HEK293 (cell line): ENCODE measurements around the gene MGAT4A.

ENCODE experiments used
- CTCF ChIA-PET: fragments of 350-600 bp; formaldehyde crosslinking; extraction: SDS; loops from one replicate; lab custom pipeline; 2021; ENCODE audit warnings: antibody characterized with exemption; lab: Yijun Ruan, JAX
- POLR2A ChIA-PET: fragments of 300-600 bp; formaldehyde crosslinking; extraction: SDS; loops from one replicate; lab custom pipeline; 2020; ENCODE audit warnings: antibody characterized with exemption, inconsistent platforms; lab: Yijun Ruan, JAX
- H3K27ac ChIP-seq: fragments of 200-500 bp; sonication (Bioruptor generic); 2 replicates; pipeline ENCODE4 v1.5.1; 2014; ENCODE audit warnings: low read depth, low read length, control low read depth, inconsistent platforms; ENCODE audit errors: extremely low read depth
- H3K36me3 ChIP-seq, 2 experiments: fragments of 200-500 bp in 1 of 2; sonication (Bioruptor generic) in 1 of 2; 1 replicate in 1 of 2; 2 replicates in 1 of 2; pipeline ENCODE4 v1.5.1; 2014 to 2017; ENCODE audit warnings: inconsistent platforms in 2 of 2, low read length in 2 of 2; ENCODE audit not compliant: control insufficient read depth in 2 of 2, insufficient read depth in 1 of 2
- H3K4me1 ChIP-seq: fragments of 200-500 bp; sonication (Bioruptor generic); 2 replicates; pipeline ENCODE4 v1.5.1; 2014; ENCODE audit warnings: mild to moderate bottlenecking, low read length, inconsistent platforms; ENCODE audit not compliant: control insufficient read depth, insufficient read depth
- H3K4me3 ChIP-seq: 2 replicates; pipeline ENCODE4 v1.5.1; 2011; ENCODE audit warnings: low read depth, mild to moderate bottlenecking, control low read depth, low read length, moderate library complexity
- H3K9me3 ChIP-seq: fragments of 200-500 bp; sonication (Bioruptor generic); 2 replicates; pipeline ENCODE4 v1.5.1; 2014; ENCODE audit warnings: low read depth, low read length, inconsistent platforms; ENCODE audit not compliant: control insufficient read depth, insufficient read depth
- ATF2 ChIP-seq: fragments of 450-650 bp; formaldehyde crosslinking; IDR thresholded peaks from 2 replicates; pipeline ENCODE4 v1.5.1; 2016; ENCODE audit warnings: missing biosample characterization, missing genetic modification characterization, low read depth
- EGR2 ChIP-seq: fragments of 450-650 bp; formaldehyde crosslinking; IDR thresholded peaks from 2 replicates; pipeline ENCODE4 v1.5.1; 2016; ENCODE audit warnings: low read depth, missing biosample characterization, missing genetic modification characterization
- HOXD13 ChIP-seq: sonication (generic); formaldehyde crosslinking; IDR thresholded peaks from 2 replicates; pipeline ENCODE4 v1.8.0; 2022; ENCODE audit warnings: missing genetic modification reagents, borderline replicate concordance
- OSR2 ChIP-seq: fragments of 450-650 bp; formaldehyde crosslinking; IDR thresholded peaks from 2 replicates; pipeline ENCODE4 v1.5.1; 2016; ENCODE audit warnings: missing biosample characterization, missing genetic modification characterization
- PATZ1 ChIP-seq: fragments of 450-650 bp; formaldehyde crosslinking; IDR thresholded peaks from 2 replicates; pipeline ENCODE4 v1.5.1; 2016; ENCODE audit warnings: missing biosample characterization, missing genetic modification characterization
- SETDB1 ChIP-seq: IDR thresholded peaks from one replicate; pipeline ENCODE4 v1.6.1; 2017; ENCODE audit warnings: mild to moderate bottlenecking, low read length, moderate library complexity, mixed read lengths; ENCODE audit not compliant: insufficient read length
- YY1 ChIP-seq: fragments of 450-650 bp; formaldehyde crosslinking; IDR thresholded peaks from 2 replicates; pipeline ENCODE4 v1.5.1; 2018; ENCODE audit warnings: missing biosample characterization, missing genetic modification characterization
- ZBTB17 ChIP-seq: fragments of 450-650 bp; formaldehyde crosslinking; IDR thresholded peaks from 2 replicates; pipeline ENCODE4 v1.5.1; 2016; ENCODE audit warnings: missing biosample characterization, missing genetic modification characterization
- ZBTB8A ChIP-seq: fragments of 450-650 bp; formaldehyde crosslinking; IDR thresholded peaks from 2 replicates; pipeline ENCODE4 v1.5.1; 2016; ENCODE audit warnings: missing biosample characterization, missing genetic modification characterization
- ZFP3 ChIP-seq: fragments of 450-650 bp; formaldehyde crosslinking; IDR thresholded peaks from 2 replicates; pipeline ENCODE4 v1.5.1; 2016; ENCODE audit warnings: low read depth, missing biosample characterization, missing genetic modification characterization
- ZNF133 ChIP-seq: fragments of 450-650 bp; formaldehyde crosslinking; IDR thresholded peaks from 2 replicates; pipeline ENCODE4 v1.5.1; 2016; ENCODE audit warnings: missing biosample characterization, missing genetic modification characterization
- ZNF146 ChIP-seq: fragments of 450-650 bp; formaldehyde crosslinking; IDR thresholded peaks from 2 replicates; pipeline ENCODE4 v1.5.1; 2016; ENCODE audit warnings: missing biosample characterization, missing genetic modification characterization
- ZNF221 ChIP-seq: fragments of 450-650 bp; formaldehyde crosslinking; IDR thresholded peaks from 2 replicates; pipeline ENCODE4 v1.5.1; 2017; ENCODE audit warnings: missing biosample characterization, missing genetic modification characterization, borderline replicate concordance
- ZNF324 ChIP-seq: fragments of 450-650 bp; formaldehyde crosslinking; IDR thresholded peaks from 2 replicates; pipeline ENCODE4 v1.5.1; 2016; ENCODE audit warnings: missing biosample characterization, missing genetic modification characterization
- ZNF354C ChIP-seq: fragments of 450-650 bp; formaldehyde crosslinking; IDR thresholded peaks from 2 replicates; pipeline ENCODE4 v1.5.1; 2016; ENCODE audit warnings: missing biosample characterization, missing genetic modification characterization, low read depth, borderline replicate concordance
- ZNF416 ChIP-seq: fragments of 450-650 bp; formaldehyde crosslinking; IDR thresholded peaks from 2 replicates; pipeline ENCODE4 v1.5.1; 2016; ENCODE audit warnings: missing biosample characterization, missing genetic modification characterization
- ZNF660 ChIP-seq: fragments of 450-650 bp; IDR thresholded peaks from 2 replicates; pipeline ENCODE4 v1.5.1; 2018; ENCODE audit warnings: missing biosample characterization, mild to moderate bottlenecking, missing genetic modification characterization
- ZNF704 ChIP-seq: fragments of 450-650 bp; formaldehyde crosslinking; IDR thresholded peaks from 2 replicates; pipeline ENCODE4 v1.5.1; 2016; ENCODE audit warnings: missing biosample characterization, missing genetic modification characterization
- ZNF76 ChIP-seq: fragments of 450-650 bp; formaldehyde crosslinking; IDR thresholded peaks from 2 replicates; pipeline ENCODE4; 2016; ENCODE audit warnings: low read depth, missing biosample characterization, missing genetic modification characterization, borderline replicate concordance
- TF ChIP-seq, protein P1 (sequence below): fragments of 450-650 bp; formaldehyde crosslinking; IDR thresholded peaks from 2 replicates; pipeline ENCODE4 v1.5.1; 2016; ENCODE audit warnings: missing biosample characterization, missing genetic modification characterization

The MGAT4A gene

GRCh38 chr2:98578231-98578630 lies 152.7 kb downstream of the MGAT4A start (continued):
- TF ChIP-seq ATF2 (tag by site-specific recombination) (no peak), ZFP3 (no peak), ZNF76 (tag by site-specific recombination) (no peak), SETDB1 (no peak), ZNF133 (no peak)

GRCh38 chr2:98577313-98577712 lies 153.6 kb downstream of the MGAT4A start:
- Histone ChIP-seq H3K4me3 (no peak overlapping the region), H3K27ac (no peak overlapping the region), H3K36me3 (peaks cover 0 to 65% of the 10 kb centered on the region in 2 experiments; a peak in 1 of 3 replicates), H3K4me1 (no peaks in the 10 kb centered on the region), H3K9me3 (no peaks in the 10 kb centered on the region)
- no peak for TF ChIP-seq ZNF146
- TF ChIP-seq PATZ1 (tag by site-specific recombination) = no peak
- TF ChIP-seq, protein P1, sequence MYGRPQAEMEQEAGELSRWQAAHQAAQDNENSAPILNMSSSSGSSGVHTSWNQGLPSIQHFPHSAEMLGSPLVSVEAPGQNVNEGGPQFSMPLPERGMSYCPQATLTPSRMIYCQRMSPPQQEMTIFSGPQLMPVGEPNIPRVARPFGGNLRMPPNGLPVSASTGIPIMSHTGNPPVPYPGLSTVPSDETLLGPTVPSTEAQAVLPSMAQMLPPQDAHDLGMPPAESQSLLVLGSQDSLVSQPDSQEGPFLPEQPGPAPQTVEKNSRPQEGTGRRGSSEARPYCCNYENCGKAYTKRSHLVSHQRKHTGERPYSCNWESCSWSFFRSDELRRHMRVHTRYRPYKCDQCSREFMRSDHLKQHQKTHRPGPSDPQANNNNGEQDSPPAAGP (tag by site-specific recombination) = no peak
- TF ChIP-seq ZNF324 (tag by site-specific recombination) = no peak
- ChIA-PET POLR2A (no interaction called here), CTCF (no interaction called here)

- POLR2A ChIA-PET = no interaction called here
- Histone ChIP-seq H3K27ac (no peak overlapping the region), H3K36me3 (peaks cover 0 to 62% of the 10 kb centered on the region in 2 experiments; a peak in 1 of 3 replicates), H3K4me3 (no peak overlapping the region), H3K9me3 (no peaks in the 10 kb centered on the region), H3K4me1 (no peaks in the 10 kb centered on the region)
- TF ChIP-seq ZNF221 (tag by site-specific recombination) (no peak), ZNF704 (tag by site-specific recombination) (no peak), ZNF354C (tag by site-specific recombination) (no peak), EGR2 (tag by site-specific recombination) (no peak), ZBTB8A (tag by site-specific recombination) (no peak), ZBTB17 (tag by site-specific recombination) (no peak), ZNF416 (no peak), OSR2 (no peak), SETDB1 (no peak), ZNF660 (tag by site-specific recombination) (no peak), HOXD13 (CRISPR knock-in tag) (no peak), YY1 (tag by site-specific recombination) (no peak)
- CTCF ChIA-PET = no interaction called here
These were observed 154.1 kb downstream of the MGAT4A start for GRCh38 chr2:98576666-98577312.
